DOHH2 (cell line): ENCODE measurements around the gene CDKN1C.

Experiments used
- H3F3A ChIP-seq: fragments of 200-600 bp; sonication (generic), shearing (Covaris generic); 2 replicates; pipeline ENCODE4 v1.6.0; 2016; ENCODE audit warnings: antibody characterized with exemption, mild to moderate bottlenecking; ENCODE audit not compliant: control insufficient read depth, insufficient read depth
- H3K27ac ChIP-seq: fragments of 200-600 bp; sonication (generic); 2 replicates; pipeline ENCODE4 v1.5.1; 2014; ENCODE audit warnings: low read depth, mild to moderate bottlenecking, low read length, moderate library complexity
- H3K27me3 ChIP-seq: fragments of 200-600 bp; sonication (generic); 2 replicates; pipeline ENCODE4 v1.6.1; 2014; ENCODE audit warnings: mild to moderate bottlenecking, low read length, mixed read lengths; ENCODE audit not compliant: control insufficient read depth
- H3K36me3 ChIP-seq: fragments of 200-600 bp; sonication (generic); 2 replicates; pipeline ENCODE4 v1.6.1; 2014; ENCODE audit warnings: mild to moderate bottlenecking, low read length, moderate library complexity, mixed read lengths; ENCODE audit not compliant: control insufficient read depth
- H3K4me1 ChIP-seq: fragments of 200-600 bp; sonication (generic); 2 replicates; pipeline ENCODE4 v1.6.1; 2014; ENCODE audit warnings: mild to moderate bottlenecking, low read length, mixed read lengths; ENCODE audit not compliant: control insufficient read depth
- H3K4me2 ChIP-seq: fragments of 200-600 bp; sonication (generic); 2 replicates; pipeline ENCODE4 v1.6.0; 2014; ENCODE audit warnings: mild to moderate bottlenecking, low read length, moderate library complexity
- H3K4me3 ChIP-seq: fragments of 200-600 bp; sonication (generic); 2 replicates; pipeline ENCODE4 v1.5.1; 2014; ENCODE audit warnings: mild to moderate bottlenecking, low read length, mixed read lengths
- H3K79me2 ChIP-seq: fragments of 200-600 bp; sonication (generic); 2 replicates; pipeline ENCODE4 v1.6.1; 2014; ENCODE audit warnings: mild to moderate bottlenecking, low read length, mixed read lengths; ENCODE audit not compliant: control insufficient read depth
- H3K9me2 ChIP-seq: fragments of 200-600 bp; sonication (generic); replicated peaks from 2 replicates; pipeline ENCODE4 v1.6.1; 2014; ENCODE audit warnings: mild to moderate bottlenecking, low read length, mixed read lengths; ENCODE audit not compliant: control insufficient read depth
- H3K9me3 ChIP-seq: fragments of 200-600 bp; sonication (generic); 2 replicates; pipeline ENCODE4 v1.6.1; 2014; ENCODE audit warnings: antibody characterized with exemption, low read length, mixed read lengths; ENCODE audit not compliant: control insufficient read depth, insufficient read depth
- H4K20me1 ChIP-seq: fragments of 200-600 bp; sonication (generic); 2 replicates; pipeline ENCODE4 v1.6.0; 2014; ENCODE audit warnings: low read depth, mild to moderate bottlenecking, antibody characterized with exemption, low read length, moderate library complexity; ENCODE audit not compliant: control insufficient read depth, insufficient read depth
- CTCF ChIP-seq: fragments of 200-600 bp; sonication (generic); IDR thresholded peaks from one replicate; pipeline ENCODE4 v1.5.1; 2014; ENCODE audit warnings: antibody characterized with exemption, mild to moderate bottlenecking, low read depth, low read length; ENCODE audit not compliant: poor library complexity, severe bottlenecking
- EZH2phosphoT487 ChIP-seq: fragments of 200-600 bp; sonication (generic); IDR thresholded peaks from 2 replicates; pipeline ENCODE4 v1.6.1; 2017; ENCODE audit warnings: borderline replicate concordance, mild to moderate bottlenecking, antibody characterized with exemption, low read length, moderate library complexity, mixed read lengths

The CDKN1C gene

DNA sequence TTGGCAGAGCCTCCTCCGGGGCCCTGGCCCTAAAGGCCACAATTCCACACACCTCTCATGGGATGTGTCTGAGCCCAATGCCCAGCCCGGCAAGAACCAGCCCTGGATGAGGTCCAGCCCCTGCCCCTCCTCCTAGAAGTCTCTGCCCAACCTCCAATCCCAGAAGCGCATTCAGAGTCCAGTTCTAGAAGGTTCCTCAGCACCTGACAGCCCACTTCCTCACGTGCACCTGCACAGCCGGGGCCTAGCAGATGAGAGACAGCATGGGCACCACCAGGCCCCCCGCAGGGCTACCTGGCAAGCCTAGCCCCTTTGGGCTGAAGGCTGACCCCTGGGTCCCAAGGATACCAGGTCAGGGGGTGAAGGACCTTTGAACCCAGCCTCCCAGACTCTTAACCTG lies 11.5 kb upstream of the CDKN1C start:
- Histone ChIP-seq H3K4me2 (no peak overlapping the region), H3K4me1 (peaks cover 19% of the 10 kb centered on the region), H3K36me3 (no peaks in the 10 kb centered on the region), H3K4me3 (no peak overlapping the region), H3K79me2 (no peaks in the 10 kb centered on the region), H4K20me1 (no peaks in the 10 kb centered on the region), H3K9me3 (no peaks in the 10 kb centered on the region), H3K27me3 (0 out of 2 replicates have a peak, but pooled peaks cover 7% of the 10 kb centered on the region), H3K27ac (no peak overlapping the region), H3F3A (no peaks in the 10 kb centered on the region; the same call in 1 of the 2 replicates), H3K9me2 (no peaks in the 10 kb centered on the region)
- TF ChIP-seq EZH2phosphoT487 = no peak

DNA sequence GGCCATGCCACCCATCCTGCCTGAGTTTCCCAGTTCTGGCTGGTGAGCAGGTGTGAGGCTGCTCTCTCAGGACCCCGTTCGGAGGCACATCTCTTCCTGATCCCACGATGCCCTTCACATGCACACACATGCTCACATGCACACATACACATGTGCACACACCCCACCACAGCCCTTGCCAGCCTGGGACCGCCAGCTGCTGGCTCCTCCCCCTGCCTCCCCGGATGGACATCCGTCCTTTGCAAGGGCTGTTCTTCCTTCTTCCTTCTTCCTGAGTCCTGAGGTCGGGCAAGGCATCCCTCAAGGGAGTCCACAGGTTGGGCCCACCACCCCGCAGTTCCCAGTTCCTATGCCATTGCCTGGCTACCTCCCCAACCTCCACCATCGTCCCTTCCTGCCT lies 10.5 kb upstream of the CDKN1C start:
- Histone ChIP-seq H3K4me2 (no peak overlapping the region), H3K9me2 (no peaks in the 10 kb centered on the region), H3K27me3 (0 out of 2 replicates have a peak, but pooled peaks cover 7% of the 10 kb centered on the region), H3K4me1 (peaks cover 23% of the 10 kb centered on the region), H3K36me3 (no peaks in the 10 kb centered on the region), H3F3A (no peaks in the 10 kb centered on the region; the same call in 1 of the 2 replicates), H3K27ac (no peak overlapping the region), H3K79me2 (no peaks in the 10 kb centered on the region), H3K9me3 (no peaks in the 10 kb centered on the region), H4K20me1 (no peaks in the 10 kb centered on the region), H3K4me3 (no peak overlapping the region)
- TF ChIP-seq EZH2phosphoT487 (no peak), CTCF (no peak)

DNA sequence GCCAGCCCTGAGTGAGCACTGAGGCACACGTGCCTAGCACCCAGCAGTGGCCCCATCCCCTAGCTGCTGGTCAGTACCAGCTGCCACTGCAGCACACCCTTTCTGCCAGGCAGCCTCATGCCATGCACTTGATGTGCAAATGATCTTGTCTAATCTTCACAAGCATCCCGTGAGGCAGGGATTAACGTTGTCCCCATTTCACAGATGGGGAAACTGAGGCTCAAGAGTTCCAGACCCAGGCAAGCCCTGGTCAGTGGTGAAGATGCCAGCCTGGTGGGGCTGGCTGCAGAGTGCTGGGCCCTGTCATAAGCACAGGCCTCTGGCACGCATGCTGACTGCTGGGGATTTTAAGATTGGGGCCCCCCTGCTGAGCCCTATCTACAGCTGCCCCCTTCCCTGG lies 8.4 kb upstream of the CDKN1C start:
- H3K36me3 ChIP-seq = no peaks in the 10 kb centered on the region
- TF ChIP-seq EZH2phosphoT487 (no peak), CTCF (no peak)
- no peaks in the 10 kb centered on the region for H3K9me2 ChIP-seq
- H3F3A ChIP-seq = no peaks in the 10 kb centered on the region; the same call in 1 of the 2 replicates
- H3K4me2 ChIP-seq = no peak overlapping the region
- H3K9me3 ChIP-seq = no peaks in the 10 kb centered on the region
- peaks cover 25% of the 10 kb centered on the region for H3K4me1 ChIP-seq
- 0 out of 2 replicates have a peak, but pooled peaks cover 3% of the 10 kb centered on the region for H3K27me3 ChIP-seq
- no peaks in the 10 kb centered on the region for H3K79me2 ChIP-seq
- no peaks in the 10 kb centered on the region for H4K20me1 ChIP-seq
- H3K4me3 ChIP-seq = no peak overlapping the region
- H3K27ac ChIP-seq = no peak overlapping the region

DNA sequence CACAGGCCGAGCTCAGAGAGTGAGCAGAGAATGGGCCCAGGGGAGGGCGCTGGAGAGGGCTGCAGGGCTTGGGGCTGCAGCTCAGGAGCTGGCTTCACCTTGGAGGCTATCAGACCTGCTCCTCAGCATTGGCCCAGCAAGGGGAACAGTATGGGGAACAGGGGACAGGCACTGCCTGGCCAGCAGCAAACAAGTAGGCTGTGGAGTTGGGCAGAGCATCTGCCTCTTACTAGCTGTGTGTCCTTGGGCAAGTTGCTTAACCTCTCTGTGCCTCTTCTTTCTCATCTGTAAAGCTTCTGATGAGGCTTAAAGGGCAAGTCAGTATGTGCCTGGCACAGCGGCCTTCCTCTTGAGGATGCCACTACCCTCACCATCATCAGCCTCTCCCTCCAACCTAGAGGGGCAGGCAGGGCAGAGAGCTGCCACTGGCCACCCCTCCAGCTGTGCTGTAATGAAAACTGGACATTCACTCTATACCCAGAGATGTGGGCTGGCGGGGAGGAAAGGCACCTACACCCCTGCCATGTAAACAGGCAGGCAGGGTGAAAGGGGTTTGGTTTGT lies 7.5 kb upstream of the CDKN1C start:
- no peaks in the 10 kb centered on the region; the same call in 1 of the 2 replicates for H3F3A ChIP-seq
- peaks cover 25% of the 10 kb centered on the region for H3K4me1 ChIP-seq
- no peaks in the 10 kb centered on the region for H3K9me3 ChIP-seq
- H3K27ac ChIP-seq = peak overlapping the region; percentile 66
- H3K4me3 ChIP-seq = peak overlapping the region; percentile 87
- peak overlapping the region; percentile 100 for H3K4me2 ChIP-seq
- no peaks in the 10 kb centered on the region for H3K9me2 ChIP-seq
- no peaks in the 10 kb centered on the region for H3K27me3 ChIP-seq
- H3K79me2 ChIP-seq = no peaks in the 10 kb centered on the region
- H4K20me1 ChIP-seq = no peaks in the 10 kb centered on the region
- H3K36me3 ChIP-seq = no peaks in the 10 kb centered on the region
- TF ChIP-seq EZH2phosphoT487 (no peak), CTCF (no peak)
